ENCODE measurements around the gene COL23A1. TPM values are rescaled to one million over a fixed set of nuclear protein-coding genes. Genes with fewer than 3 reads are reported as not detected.

The COL23A1 gene
- total and polyA plus RNA-seq, 2 of the 8 experiments (the other 6 are each of a cell fraction or from before 2014, with no cell fraction given): 3.1 to 4.7 TPM

- Histone ChIP-seq H3K23me2 (ENCODE audit: low read depth, low read length) (no peaks in the 10 kb centered on the region), H3K14ac (ENCODE audit: insufficient read length) (no peak overlapping the region), H2BK5ac (ENCODE audit: low read depth, low read length) (no peak overlapping the region), H3K23ac (ENCODE audit: insufficient read length) (no peak overlapping the region), H3K79me2 (ENCODE audit: control insufficient read depth in 1 of 2, insufficient read depth in 2 of 2, low read length in 2 of 2) (no peaks in the 10 kb centered on the region), H3K4me3 (ENCODE audit: extremely low read depth in 1 of 4, insufficient read depth in 2 of 4, low read depth in 3 of 4, low read length in 4 of 4) (no peak overlapping the region), H2BK120ac (replicated peaks; ENCODE audit: low read depth, low read length) (no peak overlapping the region), H3K27ac (ENCODE audit: low read depth, low read length) (no peak overlapping the region), H3K36me3 (ENCODE audit: control insufficient read depth in 2 of 4, insufficient read depth in 4 of 4, low read length in 3 of 4) (peaks cover 8 to 40% (median 27%) of the 10 kb centered on the region in 4 experiments), H3K79me1 (ENCODE audit: low read depth, low read length) (no peaks in the 10 kb centered on the region), H2BK15ac (ENCODE audit: low read length) (no peak overlapping the region), H3K4me1 (replicated peaks in 1 of 4; ENCODE audit: control insufficient read depth in 3 of 4, insufficient read depth in 4 of 4, low read length in 3 of 4) (no peaks in the 10 kb centered on the region), H4K5ac (ENCODE audit: insufficient read length, low read depth, low read length) (no peak overlapping the region), H3K9ac (replicated peaks in 1 of 4; ENCODE audit: extremely low read depth in 1 of 4, low read depth in 3 of 4, low read length in 3 of 4) (no peak overlapping the region), H3K4ac (replicated peaks; ENCODE audit: insufficient read length, low read depth, low read length) (no peak overlapping the region), H3K27me3 (replicated peaks in 1 of 4; ENCODE audit: control insufficient read depth in 3 of 4, extremely low read depth in 1 of 4, insufficient read depth in 3 of 4, low read length in 3 of 4) (no peaks in the 10 kb centered on the region), H2BK12ac (ENCODE audit: low read depth, low read length) (no peak overlapping the region), H3K18ac (ENCODE audit: extremely low read depth, low read length) (no peak overlapping the region), H4K20me1 (replicated peaks in 1 of 2; ENCODE audit: control insufficient read depth in 1 of 2, insufficient read depth in 2 of 2, low read length in 2 of 2) (no peaks in the 10 kb centered on the region), H4K91ac (replicated peaks; ENCODE audit: insufficient read length, low read length) (no peak overlapping the region), H3K56ac (replicated peaks; ENCODE audit: insufficient read length, low read depth, low read length) (no peak overlapping the region), H4K8ac (ENCODE audit: extremely low read depth, insufficient read depth, low read length) (no peak overlapping the region), H2AK5ac (ENCODE audit: low read depth, low read length) (no peak overlapping the region), H3K4me2 (ENCODE audit: insufficient read depth in 1 of 2, low read depth in 2 of 2, low read length in 2 of 2) (no peak overlapping the region), H2BK20ac (ENCODE audit: low read length) (no peak overlapping the region), H2AFZ (ENCODE audit: low read length) (no peak overlapping the region), H3K9me3 (ENCODE audit: insufficient read depth in 2 of 2, low read depth in 1 of 2, low read length in 1 of 2) (peaks cover 3 to 6% of the 10 kb centered on the region in 2 experiments; a peak in 3 of 4 replicates)
- WGBS, 2 experiments (ENCODE audit: extremely low coverage in 1 of 2, insufficient coverage in 1 of 2, insufficient read length in 1 of 2, insufficient replicate concordance in 2 of 2, low coverage in 1 of 2, low lambda C conversion rate in 2 of 2, missing lambda C conversion rate in 1 of 2): 95% methylated on average over 2 of the region's 2 CpGs; no CpG with 5 or more reads in 1 of the 2 experiments
- no peak for TF ChIP-seq RNF2 (IDR thresholded peaks at IDR 0.05; ENCODE audit: borderline replicate concordance, low read depth, low read length, missing control alignments, poor library complexity, severe bottlenecking)
- no peak for TF ChIP-seq FOSL1 (IDR thresholded peaks at IDR 0.05; ENCODE audit: insufficient read depth, low read depth, low read length)
- DNase-seq (ENCODE audit: low read depth in 1 of 2, low spot score in 2 of 2): no peak
- ChIA-PET POLR2A (ENCODE audit: partially characterized antibody) (no interaction called here), CTCF (ENCODE audit: partially characterized antibody) (no interaction called here)
- no peak for FAIRE-seq
These were observed 12.6 kb upstream of the COL23A1 start for GRCh38 chr5:178602752-178603151.

All from H1 (cell line).